ENCODE data around the gene RAMP3.
"Not testable (repeated sequence)": the region's sequence is repeated elsewhere in the genome, so short reads cannot be mapped to it uniquely, and the experiment has no call there.

RAMP3 gene

GRCh38 chr7:45158471-45158870, 880 bp downstream of the RAMP3 start:
- DNase-seq: no peak

DNA sequence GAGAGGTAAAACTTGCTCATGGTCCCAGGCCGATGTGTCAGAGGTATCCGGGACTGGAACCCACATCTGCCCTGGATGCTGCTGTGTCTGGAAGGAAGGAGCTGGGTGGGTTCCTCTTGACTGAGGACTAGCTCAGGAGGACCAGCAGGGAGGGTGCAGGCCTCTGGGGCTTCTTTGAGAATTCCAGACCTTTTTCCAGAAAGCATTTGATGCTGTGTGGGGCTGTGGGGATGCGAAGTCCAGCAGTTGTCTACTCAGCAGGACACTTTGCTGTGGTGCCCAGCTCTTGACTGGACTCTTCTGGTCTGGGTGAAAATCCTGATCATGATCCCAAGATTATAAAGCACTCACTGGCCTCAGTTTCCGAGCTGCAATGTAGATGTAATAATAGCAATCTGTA, 1.7 kb downstream of the RAMP3 start:
- no peak for DNase-seq

- DNase-seq: no peak
Observed at GRCh38 chr7:45160417-45160881, 2.9 kb downstream of the RAMP3 start.

DNA sequence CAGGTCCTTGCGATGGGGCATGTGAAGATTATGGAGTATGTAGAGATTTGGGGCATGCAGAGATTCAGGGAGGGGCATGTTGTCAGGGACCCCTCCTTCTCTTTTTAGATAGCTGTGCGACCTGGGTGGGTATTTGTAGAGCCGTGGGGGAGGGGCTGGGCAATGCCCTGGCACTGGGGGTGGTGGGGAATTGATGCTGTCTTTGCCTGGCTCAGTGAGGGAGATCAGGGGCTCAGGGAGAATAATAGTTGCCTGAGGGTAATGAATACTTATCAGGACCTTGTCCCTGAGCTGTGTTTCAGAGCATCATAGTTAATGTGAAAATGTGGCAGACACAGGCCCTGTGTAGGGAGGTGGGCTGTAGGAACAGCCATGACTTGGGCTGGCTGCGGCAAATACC, 3.5 kb downstream of the RAMP3 start:
- DNase-seq: no peak

DNA sequence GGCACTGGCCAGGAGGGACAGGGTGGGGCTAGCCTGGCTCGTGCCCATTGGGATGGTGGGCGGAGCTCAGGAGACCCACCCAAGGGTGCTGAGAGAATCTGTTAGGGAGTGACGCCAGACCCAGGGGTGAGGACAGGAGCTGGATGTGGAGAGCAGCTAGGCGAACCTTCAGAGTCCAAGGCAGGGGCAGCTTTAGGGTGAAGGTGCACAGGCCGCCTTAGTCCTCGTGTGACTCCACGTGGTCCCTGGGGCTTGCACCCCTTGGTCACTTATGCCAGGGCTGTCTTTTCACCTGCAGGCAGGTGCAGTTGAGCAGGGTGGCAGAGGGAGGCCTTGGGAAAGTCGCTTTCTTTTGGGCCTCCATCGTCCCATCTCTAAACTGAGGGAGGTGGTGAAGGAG, 4.3 kb downstream of the RAMP3 start:
- no peak for DNase-seq

- DNase-seq: no peak
Observed at GRCh38 chr7:45162311-45162845, 4.8 kb downstream of the RAMP3 start.

DNA sequence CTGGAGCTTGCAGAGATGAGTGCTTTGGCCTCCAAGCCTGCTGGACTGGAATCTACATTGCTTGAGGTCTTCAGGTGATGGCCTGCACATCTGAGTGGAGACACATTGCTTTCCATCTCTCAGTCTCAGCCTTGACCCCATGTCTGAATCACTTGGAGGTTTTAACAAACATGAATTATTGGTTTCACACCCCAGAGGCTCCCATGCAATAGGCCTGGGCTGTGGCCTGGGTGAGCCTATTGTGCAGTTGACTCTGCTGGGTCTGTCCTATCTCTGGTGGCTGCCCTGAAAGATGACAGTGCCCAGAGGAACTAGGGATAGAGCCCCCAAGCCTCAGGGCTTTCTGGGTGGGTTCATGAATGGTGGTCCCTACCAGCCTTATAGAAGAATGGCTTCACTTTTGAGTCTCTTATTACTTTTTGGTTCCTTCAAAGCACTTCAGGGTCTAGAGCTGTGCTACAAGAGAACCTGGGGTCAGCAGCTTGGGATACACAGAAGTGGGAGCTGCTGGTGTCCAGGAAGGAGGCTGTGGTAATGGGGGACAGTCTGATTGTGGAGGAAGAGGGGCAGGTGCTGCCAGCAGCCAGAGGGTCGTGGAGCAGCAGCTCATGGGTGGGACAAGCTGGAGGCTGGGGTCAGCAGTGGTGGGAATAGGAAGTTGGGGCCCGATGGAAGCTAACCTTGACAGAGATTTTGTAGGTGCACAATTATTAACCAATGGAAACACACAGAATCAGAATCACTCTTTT, 5.5 kb downstream of the RAMP3 start:
- DNase-seq: no peak

GRCh38 chr7:45163692-45164052, 6.1 kb downstream of the RAMP3 start:
- no peak for DNase-seq

GRCh38 chr7:45164271-45164670, 6.7 kb downstream of the RAMP3 start:
- not testable (repeated sequence) for DNase-seq

DNA sequence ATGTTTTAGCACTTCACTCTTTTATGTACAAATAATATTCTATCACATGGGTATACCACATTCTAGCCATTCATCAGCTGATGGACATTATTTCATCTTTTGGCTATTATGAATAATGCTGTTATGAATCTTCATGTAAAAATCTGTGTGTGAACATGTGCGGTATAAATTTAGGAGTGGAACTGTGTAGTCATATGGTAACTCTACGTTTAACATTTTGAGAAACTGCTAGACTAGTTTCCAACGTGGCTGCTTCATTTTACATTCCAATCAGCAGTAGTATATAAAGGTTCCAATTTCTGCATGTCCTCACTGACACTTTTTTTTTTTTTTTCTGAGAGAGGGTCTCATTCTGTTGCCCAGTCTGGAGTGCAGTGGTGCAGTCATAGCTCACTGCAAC, 8.3 kb downstream of the RAMP3 start:
- no peak for DNase-seq

GRCh38 chr7:45171946-45172345, 14.4 kb downstream of the RAMP3 start:
- DNase-seq: no peak

- no peak for DNase-seq
Observed at GRCh38 chr7:45173596-45174327, 16.2 kb downstream of the RAMP3 start.

- DNase-seq: no peak
Observed at GRCh38 chr7:45174328-45174610, 16.7 kb downstream of the RAMP3 start.

DNA sequence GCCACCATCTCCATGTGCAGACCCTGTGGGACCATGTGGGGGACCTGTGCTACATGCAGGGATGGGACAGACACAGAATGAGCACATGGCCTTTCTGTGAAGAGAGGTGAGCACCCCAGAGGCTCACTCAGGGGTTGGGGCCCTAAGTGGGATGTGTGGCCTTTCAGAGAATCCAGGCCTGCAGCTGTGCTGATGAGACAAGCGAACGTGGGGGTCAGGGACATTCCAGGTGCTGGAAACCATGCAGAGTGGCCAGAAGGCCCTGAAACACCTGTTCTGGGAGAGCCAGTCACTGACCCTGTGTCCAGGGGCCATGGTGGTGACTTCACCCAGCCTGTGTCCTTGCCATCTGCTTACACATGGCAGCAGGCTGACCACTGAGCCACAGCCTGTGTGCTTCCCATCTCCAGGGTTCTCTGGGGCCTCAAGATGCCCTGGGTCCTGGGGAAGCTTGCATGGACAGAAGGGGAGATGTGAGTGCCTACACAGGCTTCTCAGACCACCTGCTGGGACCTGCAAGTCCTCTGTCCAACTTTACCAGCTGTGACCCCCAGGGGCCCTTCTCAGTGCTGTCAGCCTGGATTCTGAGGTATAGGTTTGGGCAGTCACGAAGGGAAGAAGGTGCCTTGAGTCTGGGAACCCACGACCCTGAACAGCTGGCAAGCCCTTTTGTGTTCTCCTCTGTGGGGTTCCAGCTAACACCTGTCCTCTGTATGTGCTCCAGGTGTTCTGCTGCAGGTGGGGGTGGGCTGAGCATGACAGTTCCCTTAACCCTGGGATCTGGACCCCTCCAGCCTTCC, 17.6 kb downstream of the RAMP3 start:
- no peak for DNase-seq

- DNase-seq: no peak
Observed at GRCh38 chr7:45176091-45176490, 18.5 kb downstream of the RAMP3 start.

- DNase-seq: no peak
Observed at GRCh38 chr7:45176886-45177731, 19.5 kb downstream of the RAMP3 start.

DNA sequence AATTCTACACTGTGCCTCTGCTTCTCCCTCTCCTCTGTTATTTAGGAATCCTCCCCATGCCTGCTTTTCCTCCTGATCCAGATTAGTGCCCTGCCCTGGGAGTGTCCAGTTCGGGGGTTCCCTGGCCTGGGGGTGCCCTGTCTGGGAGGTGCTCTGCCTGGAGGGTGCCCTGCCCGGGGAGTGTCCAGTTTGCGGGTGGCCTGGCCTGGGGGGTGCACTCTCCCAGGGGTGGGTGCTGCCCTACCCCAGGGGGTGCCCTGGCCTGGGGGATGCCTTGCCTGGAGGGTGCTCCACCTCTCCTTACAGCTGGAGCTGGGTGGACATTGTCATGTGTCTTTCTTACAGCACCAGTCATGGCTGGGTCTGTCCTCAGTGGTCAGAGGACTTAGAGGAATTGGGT, 20.2 kb downstream of the RAMP3 start:
- no peak for DNase-seq

DNA sequence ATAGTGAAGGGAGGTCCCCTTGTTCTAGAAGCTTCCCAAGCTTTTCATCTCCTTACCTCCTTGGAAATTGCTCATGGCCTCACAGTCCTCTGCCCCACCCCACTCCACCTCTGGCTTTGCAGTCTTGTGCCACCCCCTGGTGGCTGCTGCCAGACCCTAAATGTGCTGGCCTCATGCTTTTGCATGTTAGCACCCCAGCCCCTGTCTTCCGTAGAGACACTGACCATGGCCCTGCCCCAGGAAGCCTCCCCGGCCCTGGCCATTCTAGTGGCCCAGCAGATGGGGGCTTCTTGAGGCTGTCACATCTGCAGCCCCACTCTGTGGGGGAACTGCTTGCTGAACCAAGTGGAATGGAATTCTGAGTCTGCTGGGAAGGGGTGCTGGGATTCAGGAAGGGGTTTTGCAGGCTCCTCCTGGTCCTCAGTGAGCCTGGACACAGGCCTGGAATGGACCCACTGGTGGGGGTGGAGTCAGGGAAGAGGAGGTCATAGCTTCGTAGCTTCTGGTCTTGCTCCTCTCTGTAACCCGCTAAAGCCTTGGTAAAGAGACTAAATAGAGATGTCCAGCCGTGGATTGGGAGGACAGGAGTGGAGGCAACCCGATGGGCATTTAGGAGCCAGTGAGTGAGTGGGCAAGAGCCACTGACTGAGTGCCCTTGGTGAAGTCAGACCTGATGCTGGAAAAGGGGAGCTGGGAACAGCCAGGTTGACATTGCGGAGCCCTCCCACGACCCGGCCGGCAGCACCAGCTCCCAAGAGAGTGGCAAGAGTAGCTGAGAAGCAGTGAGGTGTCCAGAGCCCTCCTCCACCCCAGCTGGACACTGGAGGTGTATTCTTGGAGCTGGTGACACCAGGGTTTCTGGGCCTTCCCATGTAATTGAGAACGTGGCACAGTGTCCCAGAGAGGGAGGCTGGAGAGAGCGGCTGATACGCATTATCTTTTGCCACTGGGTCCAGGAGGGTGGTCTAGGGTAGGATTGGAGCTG, 20.9 kb downstream of the RAMP3 start:
- DNase-seq: no peak

- DNase-seq: no peak
Observed at GRCh38 chr7:45179666-45180065, 22.1 kb downstream of the RAMP3 start.

DNA sequence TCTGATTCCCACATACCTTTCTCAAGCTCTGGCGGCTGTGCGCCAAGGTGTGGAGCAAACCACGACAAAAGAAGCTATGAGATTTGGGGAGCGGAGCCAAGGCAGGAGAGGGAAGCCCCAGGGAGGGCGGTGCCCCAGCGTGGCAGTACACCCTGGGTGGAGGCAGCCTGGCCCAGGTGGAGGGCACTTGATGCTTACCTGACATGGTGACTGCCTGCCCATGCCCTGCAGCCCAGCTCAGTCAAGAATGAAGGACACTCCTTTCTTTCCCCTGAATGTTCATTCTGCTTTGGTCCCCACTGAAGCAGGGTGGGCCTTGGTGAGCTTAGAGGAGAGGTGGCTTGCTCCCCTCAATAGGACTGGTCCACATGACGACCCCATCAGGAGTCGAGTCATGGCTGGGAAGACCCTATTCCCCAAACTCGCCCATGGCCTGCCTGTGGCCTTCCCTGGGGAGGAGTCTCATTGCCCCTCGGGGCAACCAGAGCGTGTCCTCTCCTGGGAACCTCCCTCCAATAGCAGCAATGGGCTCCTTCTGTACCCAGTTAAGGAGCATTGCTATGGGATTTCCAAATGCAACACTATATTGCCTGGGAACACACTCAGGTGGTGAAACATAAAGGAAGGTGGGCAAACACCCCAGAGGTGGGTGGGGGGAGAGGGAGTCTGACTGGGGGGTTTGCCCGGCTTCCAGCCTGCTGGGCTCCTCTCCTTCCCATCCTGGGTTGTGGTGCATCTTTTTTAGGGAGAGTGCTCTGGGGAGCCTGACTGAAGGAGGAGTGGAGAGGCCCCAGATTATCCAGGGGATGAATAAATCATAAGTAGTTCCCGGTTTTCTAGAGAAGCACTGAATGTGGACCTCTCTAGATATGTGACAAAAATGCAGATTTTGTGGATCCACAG, 22.7 kb downstream of the RAMP3 start:
- no peak for DNase-seq

Measured in NCI-H2029 (cell line).